HG03064 (cell line): Measurements from ENCODE around the gene FHL2.
"Not testable (repeated sequence)": the region's sequence is repeated elsewhere in the genome, so short reads cannot be mapped to it uniquely, and the experiment has no call there.

ENCODE experiments used
- ATAC-seq: cut with Tn5 transposase; IDR thresholded peaks from one replicate; pipeline ENCODE4 v1.9.1; 2021; ENCODE audit warnings: low read depth; ENCODE audit not compliant: unreplicated experiment

Gene FHL2

DNA sequence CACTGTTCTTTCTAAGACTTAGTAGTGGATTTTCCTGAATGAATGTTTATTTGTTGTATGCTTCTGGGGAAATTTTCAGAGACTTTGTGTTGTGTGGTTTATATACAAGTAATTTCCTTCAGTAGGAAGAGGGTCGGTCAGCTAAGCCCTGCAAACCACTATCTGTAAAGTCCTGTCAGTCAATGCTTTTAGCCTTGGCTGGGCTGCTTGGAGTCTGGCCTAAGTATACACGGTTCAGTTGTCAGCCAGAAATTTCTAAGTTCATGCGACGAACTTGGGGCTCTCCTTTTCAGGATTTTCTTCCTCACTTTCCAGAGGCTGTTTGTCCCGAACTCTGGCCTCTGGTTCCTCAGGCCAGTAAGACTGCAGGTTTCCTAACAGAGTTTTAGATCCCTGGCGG, 40.3 kb downstream of the FHL2 start:
- ATAC-seq, result no peak

DNA sequence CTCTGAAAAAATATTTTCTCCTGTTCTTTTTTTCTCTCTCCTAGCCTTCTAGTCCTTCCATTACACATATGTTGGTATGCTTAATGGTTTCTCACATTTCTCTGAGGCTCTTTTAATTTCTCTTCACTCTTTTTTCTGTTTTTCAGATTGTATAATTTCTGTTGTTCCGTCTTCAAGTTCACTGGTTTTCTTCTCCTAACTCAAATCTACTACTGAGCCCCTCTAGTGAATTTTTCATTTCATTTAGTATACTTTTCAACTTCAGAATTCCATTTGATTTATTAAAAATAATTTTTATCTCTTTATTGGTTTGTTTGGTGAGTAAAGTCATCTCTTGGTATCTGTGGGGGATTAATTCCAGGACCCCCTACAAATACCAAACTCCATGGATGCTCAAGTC, 41.7 kb downstream of the FHL2 start:
- ATAC-seq, result no peak

DNA sequence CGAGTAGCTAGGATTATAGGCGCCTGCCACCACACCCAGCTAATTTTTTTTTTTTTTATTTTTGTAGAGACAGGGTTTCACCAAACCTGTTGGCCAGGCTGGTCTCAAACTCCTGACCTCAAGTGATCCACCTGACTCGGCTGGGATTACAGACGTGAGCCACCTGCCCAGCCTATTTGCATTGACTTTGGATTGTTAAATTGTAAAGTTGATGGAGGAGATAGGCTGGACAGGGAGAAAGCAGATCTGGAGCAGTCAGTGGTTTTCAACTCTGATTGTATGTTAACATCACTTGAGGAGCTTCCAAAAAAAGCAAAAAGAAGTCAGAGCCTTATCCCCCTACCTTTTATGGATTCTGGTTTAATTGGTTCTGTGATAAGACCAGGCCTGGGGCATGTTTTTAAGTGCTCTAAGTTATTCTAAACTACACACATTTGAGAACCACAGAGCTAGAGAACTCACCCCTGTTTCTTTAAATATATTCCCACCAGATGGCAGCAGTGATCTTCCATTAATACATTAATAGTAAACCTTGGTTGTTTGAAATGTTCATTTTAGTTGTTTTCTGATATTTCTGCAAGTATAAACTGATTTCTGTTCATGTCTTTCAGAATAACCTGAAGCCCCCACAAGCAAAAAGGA, 54.0 kb downstream of the FHL2 start:
- no peak for ATAC-seq

DNA sequence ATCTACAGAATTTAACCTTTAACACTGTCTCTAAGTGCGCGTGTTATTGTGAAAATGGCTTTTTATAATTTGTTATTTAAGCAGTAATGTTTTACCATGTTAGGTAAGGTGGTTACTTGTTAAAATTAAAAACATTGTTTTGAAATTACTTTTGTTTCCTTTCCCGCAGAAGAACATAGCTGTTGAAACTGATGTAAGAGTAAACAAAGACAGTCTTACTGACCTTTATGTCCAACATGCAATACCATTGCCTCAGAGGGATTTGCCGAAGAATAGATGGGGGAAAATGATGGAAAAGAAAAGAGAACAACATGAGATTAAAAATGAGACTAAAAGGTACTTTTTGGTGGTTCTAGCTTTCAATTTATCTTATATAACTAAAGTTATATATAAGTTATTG, 59.4 kb downstream of the FHL2 start:
- ATAC-seq, result no peak

DNA sequence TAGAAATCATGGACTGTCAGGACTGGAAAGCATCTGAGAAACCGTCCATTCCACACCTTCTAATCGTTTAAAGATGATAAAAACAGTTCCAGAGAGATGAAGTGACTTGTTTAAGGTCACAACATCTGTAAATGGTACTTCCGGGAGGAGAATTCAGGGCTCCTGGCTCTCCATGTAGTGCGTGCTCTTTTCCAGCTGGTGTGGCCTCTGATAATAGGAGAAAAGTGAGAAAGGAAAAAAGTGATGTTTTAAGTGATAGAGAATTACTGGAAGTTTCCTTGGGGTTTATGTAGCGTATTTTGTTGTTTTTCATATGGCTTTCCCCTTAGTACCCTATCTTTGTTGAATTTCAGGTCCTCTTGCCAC, 60.8 kb downstream of the FHL2 start:
- peak; percentile 9 for ATAC-seq

DNA sequence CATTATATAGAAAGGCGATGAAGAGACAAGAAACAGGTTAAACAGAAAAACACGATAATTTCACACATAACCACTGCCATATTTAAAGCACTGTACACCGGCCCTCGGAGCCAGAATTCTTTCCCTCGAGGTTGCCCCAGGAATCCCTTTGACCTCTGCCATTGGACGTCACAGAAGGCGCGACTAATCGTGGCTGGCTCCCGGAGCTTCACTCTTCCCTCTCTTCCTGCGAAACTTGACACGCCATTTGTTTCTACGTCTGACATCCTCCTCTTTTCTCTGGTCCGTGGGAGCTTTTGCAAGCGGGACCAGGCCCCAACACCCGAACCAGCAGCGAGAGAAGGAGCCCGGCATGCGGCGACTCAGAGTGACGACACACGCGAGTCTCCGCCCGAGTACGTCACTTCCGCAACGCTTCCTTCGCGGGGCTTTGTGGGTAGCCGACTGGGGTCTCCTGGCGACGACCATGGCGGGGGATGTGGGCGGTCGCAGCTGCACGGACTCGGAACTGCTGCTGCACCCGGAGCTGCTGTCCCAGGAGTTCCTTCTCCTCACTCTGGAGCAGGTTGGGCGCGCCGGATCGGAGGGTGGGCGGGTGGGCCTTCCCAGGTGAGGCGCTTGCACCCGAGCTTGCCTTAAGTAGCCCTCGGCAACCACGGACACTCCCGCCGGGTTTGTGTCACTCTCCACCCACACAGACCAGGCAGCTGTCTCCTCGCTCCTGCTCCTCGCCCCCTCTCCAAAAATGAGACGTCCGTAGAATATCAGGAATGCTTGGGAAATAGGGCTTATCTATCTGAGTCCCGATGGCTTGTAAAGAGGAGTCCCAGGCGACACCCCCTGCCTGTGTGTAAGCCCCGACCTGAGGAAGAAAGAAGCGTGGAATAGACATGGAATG, 61.5 kb downstream of the FHL2 start, which contains the start of gene C2orf49:
Gene C2orf49 (plus strand): TSS at position 419 of the 898 bp plus-strand sequence. CDS start 48 bp downstream, at position 467.
- ATAC-seq, result peak; percentile 85

DNA sequence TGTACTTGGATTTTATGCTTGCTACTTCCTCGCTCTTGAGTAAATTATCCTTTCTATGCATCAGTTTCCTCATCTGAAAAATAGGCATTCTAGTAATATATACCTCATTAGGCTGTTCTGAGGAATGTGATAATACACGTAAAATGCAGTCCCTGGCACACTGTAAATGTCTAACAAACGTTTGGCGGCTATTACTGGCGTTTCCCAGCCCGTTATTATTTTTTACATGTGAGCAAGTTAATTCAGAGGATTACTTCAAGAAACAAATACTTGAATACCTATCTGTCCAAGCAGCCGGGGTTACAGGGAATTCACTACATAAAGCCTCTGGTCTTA, 62.1 kb downstream of the FHL2 start:
- ATAC-seq, result no peak

DNA sequence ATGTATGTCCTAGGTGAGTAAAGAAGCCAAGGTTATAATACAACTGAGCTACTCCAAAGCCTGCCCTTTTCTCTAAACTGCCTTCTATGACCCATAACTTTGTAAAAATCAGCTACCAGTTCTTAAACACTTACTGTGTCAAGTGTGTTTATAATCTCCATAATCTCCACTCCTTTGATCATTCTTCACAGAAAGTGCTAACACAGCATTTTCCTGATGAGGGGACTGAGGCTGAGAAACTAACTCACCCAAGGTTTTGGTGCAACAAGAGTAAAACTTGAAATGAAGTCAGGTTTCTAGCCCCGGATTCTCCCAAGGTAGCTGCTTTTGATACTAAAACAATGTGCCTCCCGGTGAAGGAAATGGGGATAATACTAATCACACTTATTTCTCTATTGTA, 63.4 kb downstream of the FHL2 start:
- ATAC-seq, result no peak

DNA sequence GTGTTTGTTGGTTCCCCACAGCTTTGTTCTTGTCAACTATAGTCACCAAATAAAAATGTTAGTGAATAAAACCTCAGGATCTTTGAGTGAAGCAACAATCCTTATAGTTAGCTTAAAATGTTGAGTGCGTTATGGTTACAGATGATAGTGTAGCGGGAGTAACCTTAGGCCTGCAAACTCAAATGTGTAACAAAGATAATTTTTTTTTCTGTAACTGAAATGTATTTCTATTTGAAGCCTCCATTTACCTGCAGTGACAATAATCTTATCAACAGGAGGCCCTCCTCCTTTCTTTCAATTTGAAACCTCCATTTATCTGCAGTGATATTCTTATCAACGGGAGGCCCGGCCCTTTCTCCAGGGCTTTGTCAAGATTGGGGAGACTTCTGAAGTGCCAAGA, 64.6 kb downstream of the FHL2 start:
- no peak for ATAC-seq

DNA sequence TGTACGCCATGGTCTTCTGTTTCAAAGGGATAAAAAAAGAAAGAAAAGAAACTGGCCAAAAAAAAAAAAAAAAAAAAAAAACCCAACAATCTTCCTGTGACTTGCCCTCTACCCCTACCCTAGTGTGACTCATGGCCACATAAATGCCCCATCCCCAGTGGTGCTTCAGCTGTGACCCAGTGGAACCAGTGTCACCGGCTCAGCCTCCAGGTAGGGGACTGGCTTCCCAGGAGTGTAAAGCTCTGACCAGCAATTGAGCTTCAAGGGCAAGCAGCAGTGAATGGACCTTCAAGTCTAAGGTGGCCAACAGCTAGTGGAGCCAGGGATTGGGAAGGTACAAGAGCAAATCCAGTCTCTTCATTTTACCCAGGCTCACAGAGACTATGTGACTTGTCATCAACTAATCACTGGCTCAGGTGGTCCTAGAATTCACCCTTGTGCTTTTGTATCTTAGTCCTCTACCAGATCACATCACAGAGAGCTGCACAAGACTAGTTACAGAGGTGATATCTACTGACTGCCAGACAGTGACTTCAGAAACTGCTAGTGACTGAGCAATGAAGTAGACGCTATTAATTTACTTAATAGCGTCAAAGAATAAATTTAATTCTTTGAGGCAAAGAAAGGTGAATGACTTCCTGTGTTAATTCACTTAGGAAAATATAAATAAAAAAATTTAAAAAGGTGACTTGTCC, 68.0 kb downstream of the FHL2 start:
- no peak for ATAC-seq

DNA sequence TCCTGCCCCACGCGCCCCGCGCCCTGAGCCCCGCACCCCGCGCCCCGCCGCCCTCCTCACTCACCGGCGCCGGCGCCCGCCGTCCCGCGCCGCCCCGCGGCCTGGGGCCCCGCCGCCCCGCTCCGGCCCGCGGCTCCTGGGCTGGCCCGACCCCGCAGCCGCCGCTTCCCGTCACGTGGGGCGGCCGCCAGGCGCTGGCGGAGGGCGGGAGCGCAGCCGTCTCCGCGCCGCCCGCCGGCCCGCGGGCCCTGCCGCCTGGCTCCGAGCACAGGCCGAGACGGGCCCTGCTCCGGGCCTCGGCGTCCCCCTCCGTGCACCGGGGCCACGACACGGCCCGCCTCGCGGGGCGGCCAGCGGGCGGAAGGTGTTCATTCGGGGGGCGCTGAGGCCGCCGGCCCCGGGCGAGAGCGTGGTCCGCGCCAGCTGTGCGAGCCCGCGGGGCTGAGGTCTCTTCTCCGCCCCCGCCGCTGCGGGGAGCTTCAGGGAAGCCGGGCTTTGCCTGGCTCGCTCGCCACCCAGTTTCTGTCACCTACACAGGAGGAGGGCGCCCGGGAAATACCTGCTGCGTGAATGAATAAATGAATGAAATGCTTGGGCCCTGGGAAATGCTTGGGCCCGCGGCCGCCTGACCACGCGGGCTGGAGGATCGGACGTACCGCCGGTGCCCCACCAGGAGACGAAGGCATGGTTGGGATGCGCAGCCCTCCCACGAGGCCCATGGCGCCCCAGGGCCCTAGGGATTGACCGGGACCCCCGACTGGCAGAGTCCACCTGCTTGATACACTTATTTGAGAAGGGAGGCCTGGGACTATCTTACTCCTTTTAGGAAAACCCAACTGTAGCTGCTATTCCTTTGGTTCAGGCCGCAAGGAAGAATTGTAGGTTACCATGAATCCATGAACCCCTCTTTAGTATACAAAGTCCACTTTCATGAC, 69.0 kb downstream of the FHL2 start, which contains the start of gene TGFBRAP1:
Gene TGFBRAP1 (minus strand): TSS at position 175 of the 935 bp plus-strand sequence. CDS start 21,434 bp downstream, outside the sequence.
- peak; percentile 57 for ATAC-seq

DNA sequence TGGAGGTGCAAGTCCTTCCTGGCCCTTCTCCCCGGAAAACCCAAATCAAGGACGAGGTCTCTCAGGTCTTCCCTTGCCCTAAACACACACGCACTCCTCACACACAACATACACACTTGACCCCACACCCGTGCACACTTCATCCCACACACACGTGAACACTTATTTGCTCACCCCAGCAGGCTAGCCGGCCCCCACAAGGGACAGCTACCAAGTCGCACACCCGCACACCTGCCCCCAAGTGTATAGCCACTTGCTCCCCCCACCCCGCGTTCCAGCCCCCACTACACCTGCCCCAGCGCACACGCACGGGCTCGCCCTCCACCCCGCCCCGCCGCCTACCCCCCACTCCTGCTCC, 69.7 kb downstream of the FHL2 start:
- ATAC-seq, result peak; percentile 3

DNA sequence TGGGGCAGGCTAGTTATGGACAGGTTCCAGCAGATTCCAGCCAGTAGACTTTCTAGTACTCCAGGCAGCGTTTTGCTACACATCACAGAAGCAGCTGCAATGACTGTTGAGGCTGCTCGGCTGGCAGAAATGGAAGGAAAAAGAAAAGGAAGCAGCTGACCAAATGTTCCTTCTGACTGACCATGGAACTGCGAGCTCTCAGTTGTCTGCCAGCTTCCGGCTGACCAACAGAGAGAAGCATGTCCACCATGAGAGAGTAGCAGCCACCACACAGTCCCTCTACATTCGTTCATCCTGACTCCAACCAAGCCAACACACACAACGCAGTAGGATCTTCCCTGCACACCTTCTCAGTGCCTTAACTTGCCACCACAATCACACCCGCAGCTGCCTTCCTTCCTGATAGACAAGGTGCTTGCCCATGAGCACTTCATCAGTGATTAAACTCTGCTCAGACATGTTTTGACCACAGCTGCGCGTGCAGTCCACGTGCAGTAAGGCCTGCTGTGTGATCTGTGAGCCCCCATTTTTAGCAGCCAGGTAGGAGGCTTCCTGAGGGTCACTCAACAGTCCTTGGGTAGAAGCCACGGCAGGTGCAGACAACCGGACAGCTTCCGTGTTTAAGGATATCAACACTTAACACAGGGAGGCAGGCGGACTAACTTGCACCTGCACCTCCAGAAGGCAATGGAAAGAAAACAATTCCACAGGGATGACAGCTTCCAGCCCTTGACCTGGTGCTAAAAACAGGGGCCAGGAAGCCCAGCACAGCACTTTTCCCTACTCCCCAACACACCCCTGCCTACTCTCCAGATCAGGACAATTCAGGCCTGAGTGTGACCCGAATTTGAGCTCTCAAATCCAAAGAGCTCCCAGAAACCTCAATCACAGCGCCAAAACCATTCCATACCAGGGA, 70.3 kb downstream of the FHL2 start:
- ATAC-seq, result no peak

DNA sequence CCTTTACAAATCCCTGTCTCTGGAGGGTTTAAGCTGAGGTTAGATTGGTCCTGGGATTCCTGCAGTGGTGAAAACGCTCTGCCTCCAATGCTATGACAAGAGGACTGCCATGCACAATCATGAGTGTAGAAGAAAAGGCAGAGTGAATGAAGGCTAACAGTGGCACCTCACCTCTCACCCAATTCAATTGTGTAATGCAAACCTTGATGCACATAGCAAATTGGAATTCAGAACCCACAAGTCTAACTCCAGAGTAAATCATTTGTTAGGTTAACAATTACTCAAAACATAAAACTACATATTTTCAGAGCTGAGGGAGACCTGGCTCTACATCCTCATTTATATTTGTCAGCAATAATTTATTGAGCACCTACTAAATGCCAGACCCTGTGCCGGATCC, 71.2 kb downstream of the FHL2 start:
- ATAC-seq, result no peak

DNA sequence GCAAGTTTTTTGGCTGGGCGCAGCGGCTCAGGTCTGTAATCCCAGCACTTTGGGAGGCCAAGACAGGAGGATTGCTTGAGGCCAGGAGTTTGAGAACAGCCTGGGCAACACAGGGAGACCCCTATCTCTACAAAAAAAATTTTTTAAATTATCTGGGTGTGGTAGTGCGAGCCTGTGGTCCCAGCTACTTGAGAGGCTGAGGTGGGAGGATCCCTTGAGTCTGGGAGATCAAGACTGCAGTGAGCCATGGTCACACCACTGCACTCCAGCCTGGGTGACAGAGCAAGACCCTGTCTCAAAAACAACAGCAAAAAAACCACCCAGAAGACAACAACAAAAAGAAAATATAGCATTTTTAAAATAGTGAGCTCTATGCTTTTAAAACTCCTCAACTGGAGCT, 71.6 kb downstream of the FHL2 start:
- not testable (repeated sequence) for ATAC-seq

DNA sequence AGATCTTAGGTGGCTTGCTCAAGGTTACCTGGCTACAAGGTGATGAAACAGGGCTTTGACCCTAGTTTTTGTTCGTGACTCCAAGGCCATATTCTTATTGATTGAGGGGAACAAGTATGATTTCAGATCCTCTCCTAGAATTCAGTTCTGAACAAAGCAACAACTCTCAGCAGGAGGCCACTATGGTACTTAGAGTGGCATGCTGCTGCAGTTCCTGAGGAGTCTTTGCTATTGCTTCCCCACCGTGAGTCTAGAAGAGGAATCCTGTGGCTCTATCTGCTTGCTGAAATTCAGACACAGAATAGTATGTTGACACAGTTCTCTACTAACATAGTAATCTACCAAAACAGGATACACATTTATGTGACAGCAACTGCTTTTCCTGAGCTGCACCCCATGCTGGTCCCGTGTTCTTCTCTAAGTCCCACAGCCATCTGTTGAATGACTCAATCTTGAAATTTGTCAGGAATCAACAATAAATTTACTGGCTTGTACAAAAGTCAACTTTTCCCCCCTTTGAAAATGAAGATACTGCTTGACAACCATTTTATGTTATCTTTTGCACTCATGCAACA, 73.4 kb downstream of the FHL2 start:
- no peak for ATAC-seq

DNA sequence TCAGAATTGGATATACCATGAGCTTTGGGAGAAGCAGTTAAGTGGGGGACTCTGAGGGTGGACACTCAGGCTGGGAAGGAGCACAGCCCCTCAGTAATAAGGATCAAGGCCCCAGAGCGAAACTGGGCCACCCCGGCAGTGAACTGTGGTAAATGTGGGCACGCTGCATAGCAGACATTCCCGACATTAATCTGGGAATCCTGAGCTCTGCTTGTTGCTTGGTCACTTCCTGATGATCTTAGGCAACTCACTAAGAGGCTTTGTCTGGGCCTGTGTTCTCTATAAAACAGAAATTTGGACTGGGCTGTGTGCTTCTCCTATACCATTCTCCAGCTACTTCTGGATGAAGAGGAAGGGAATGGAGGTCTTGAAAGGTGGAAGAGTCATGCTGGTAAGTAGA, 74.1 kb downstream of the FHL2 start:
- no peak for ATAC-seq

DNA sequence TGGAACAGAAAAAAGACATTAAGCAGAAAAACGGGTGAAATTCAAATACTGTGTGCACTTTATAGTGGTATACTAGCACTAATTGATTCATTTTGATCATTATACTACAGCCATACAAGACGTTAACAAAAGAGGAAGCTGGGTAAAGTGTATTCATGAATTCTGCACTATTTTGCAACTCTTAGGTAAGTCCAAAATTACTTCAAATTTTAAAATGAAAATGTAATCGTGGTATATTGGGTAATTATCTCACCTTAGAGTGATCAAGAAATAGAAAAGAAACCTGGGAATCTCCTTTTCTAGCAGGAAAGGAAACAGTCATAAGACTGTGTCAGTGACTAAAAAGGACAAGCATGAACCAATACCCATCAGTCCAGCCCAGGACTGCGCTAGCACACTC, 74.8 kb downstream of the FHL2 start:
- no peak for ATAC-seq

DNA sequence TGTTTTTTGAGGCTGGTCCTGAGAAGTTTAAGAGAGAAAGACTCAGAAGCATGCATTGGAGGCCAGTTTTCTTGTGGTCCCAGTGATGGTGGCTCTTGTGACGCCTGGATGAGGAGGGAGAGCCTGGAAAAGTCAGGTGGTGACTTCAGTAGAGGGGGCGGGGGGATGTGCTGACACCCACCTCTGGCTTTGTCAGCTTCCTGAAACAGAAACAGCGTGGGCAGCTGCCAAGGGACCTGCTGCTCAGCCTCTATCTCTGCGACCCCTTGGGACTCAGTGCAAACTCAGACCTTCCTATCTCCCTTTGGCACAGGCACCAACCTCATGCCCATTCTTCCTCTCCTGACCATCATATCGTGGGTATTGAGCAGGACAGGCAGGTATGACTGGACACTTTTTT, 75.7 kb downstream of the FHL2 start:
- no peak for ATAC-seq
